Measurements from ENCODE around the gene CSMD2.

Gene CSMD2

GRCh38 chr1:33852711-33853110 is 312.3 kb downstream of the CSMD2 start:
- DNase-seq (ENCODE audit: low read depth) = peak; percentile 11

GRCh38 chr1:33850481-33850880 is 314.5 kb downstream of the CSMD2 start:
- DNase-seq (ENCODE audit: low read depth) = no peak

GRCh38 chr1:33849211-33849610 is 315.8 kb downstream of the CSMD2 start:
- no peak for DNase-seq (ENCODE audit: low read depth)

- DNase-seq (ENCODE audit: low read depth) = no peak
These were observed 316.7 kb downstream of the CSMD2 start for GRCh38 chr1:33848205-33848937.

GRCh38 chr1:33846861-33847260 is 318.2 kb downstream of the CSMD2 start:
- DNase-seq (ENCODE audit: low read depth) = no peak

- no peak for DNase-seq (ENCODE audit: low read depth)
These were observed 320.9 kb downstream of the CSMD2 start for GRCh38 chr1:33844166-33844565.

- no peak for DNase-seq (ENCODE audit: low read depth)
These were observed 322.7 kb downstream of the CSMD2 start for GRCh38 chr1:33842348-33842747.

GRCh38 chr1:33841494-33841893 is 323.5 kb downstream of the CSMD2 start:
- DNase-seq (ENCODE audit: low read depth) = no peak

- DNase-seq (ENCODE audit: low read depth) = no peak
These were observed 327.4 kb downstream of the CSMD2 start for GRCh38 chr1:33837635-33838034.

GRCh38 chr1:33836911-33837310 is 328.1 kb downstream of the CSMD2 start:
- DNase-seq (ENCODE audit: low read depth) = no peak

- no peak for DNase-seq (ENCODE audit: low read depth)
These were observed 336.4 kb downstream of the CSMD2 start for GRCh38 chr1:33828654-33829053.

- no peak for DNase-seq (ENCODE audit: low read depth)
These were observed 337.0 kb downstream of the CSMD2 start for GRCh38 chr1:33828059-33828458.

GRCh38 chr1:33826711-33827110 is 338.3 kb downstream of the CSMD2 start:
- no peak for DNase-seq (ENCODE audit: low read depth)

GRCh38 chr1:33826311-33826710 is 338.7 kb downstream of the CSMD2 start:
- DNase-seq (ENCODE audit: low read depth) = no peak

- no peak for DNase-seq (ENCODE audit: low read depth)
These were observed 339.5 kb downstream of the CSMD2 start for GRCh38 chr1:33825506-33825905.

- DNase-seq (ENCODE audit: low read depth) = no peak
These were observed 340.1 kb downstream of the CSMD2 start for GRCh38 chr1:33824971-33825370.

GRCh38 chr1:33824321-33824720 is 340.7 kb downstream of the CSMD2 start:
- DNase-seq (ENCODE audit: low read depth) = no peak

GRCh38 chr1:33823830-33824229 is 341.2 kb downstream of the CSMD2 start:
- no peak for DNase-seq (ENCODE audit: low read depth)

- no peak for DNase-seq (ENCODE audit: low read depth)
These were observed 341.6 kb downstream of the CSMD2 start for GRCh38 chr1:33823401-33823800.

GRCh38 chr1:33822396-33822795 is 342.6 kb downstream of the CSMD2 start:
- no peak for DNase-seq (ENCODE audit: low read depth)

- DNase-seq (ENCODE audit: low read depth) = no peak
These were observed 343.7 kb downstream of the CSMD2 start for GRCh38 chr1:33821291-33821690.

- no peak for DNase-seq (ENCODE audit: low read depth)
These were observed 344.2 kb downstream of the CSMD2 start for GRCh38 chr1:33820804-33821203.

GRCh38 chr1:33819913-33820311 is 345.1 kb downstream of the CSMD2 start:
- no peak for DNase-seq (ENCODE audit: low read depth)

GRCh38 chr1:33819290-33819912 is 345.6 kb downstream of the CSMD2 start:
- DNase-seq (ENCODE audit: low read depth) = no peak
